ENCODE measurements around the gene RAB31.

Gene RAB31

DNA sequence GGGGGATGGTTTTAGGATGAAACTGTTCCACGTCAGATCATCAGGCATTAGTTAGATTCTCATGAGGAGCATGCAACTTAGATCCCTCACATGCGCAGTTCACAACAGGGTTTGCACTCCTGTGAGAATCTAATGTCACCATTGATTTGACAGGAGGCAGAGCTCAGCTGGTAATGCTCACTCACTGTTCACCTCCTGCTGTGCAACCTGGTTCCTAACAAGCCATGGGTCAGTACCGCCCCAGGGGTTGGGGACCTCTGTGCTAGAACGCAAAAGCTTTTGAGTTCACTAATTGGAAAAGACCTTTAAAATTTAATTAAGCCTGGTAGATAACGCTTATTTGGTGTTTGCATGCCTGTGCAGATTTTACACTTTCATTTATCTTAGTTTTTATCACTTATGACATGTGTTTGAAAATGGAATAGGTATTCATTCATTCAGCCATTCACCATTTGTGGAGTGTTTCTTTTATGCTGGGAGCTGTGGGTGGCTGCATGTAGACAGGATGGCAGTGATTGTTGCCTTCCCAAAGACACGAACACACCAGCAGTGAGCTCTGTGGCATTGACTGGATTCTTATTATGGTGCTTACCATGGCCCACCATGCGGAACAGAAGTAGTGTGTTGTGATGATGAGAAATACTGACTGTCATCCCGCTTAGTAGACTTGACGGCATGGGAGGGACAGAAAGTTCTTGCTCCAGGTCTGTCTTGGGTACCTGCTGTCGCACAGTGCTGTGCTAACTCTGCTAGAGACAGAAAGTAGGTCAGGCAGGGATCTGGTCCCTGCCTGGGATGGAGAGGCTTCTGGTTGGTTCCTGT is 6.4 kb downstream of the RAB31 start:
- no peak for DNase-seq (ENCODE audit: low read depth)

DNA sequence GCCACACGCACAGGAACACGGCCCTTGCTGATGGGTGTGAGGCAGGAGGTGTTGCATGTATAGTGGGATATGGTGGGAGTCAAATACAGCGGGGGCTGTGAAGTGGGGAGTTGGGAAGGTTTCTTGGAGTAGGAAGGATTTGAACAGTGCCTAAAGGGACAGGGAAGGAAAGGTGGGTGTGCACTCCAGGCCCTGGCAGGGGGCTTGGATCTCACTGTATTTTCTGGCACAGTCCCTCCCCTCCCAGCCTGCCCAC is 6.9 kb downstream of the RAB31 start:
- no peak for DNase-seq (ENCODE audit: low read depth)

DNA sequence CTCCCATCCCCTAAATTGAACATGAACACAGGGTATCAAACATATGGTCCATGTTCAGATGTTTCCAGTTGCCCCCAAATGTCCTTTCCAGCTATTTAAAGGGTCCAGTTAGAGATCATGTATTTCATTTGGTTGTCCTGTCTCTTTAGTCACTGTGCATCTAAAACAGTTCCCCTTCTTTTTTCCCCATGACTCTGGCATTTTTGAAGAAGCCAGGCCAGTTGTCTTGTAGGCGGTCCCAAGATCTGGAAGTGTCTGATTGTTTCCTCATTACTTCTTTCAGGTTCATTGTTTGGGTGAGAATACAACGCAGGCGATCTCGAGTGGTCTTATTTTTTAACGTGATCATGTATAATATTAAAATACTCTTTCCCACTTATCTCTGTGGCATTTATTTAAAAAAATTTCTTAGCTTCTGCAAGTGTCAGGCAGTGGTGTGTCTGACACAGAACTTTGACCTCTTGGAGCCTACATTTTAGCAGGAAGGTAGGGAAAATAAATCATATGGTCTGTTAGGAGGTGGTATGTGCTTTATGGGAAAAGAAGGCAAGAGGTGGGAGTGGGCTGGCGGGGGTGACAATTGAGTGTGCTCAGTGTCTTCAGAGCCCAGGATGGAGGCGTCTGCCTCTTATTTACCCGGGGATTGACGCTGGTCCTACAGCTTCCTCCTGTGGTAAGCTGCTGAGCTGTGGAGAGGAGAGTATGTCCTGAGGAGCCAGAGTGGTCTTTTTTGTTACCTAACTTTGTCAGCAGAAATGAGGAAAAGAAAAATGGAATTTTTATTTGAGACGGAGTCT is 8.1 kb downstream of the RAB31 start:
- DNase-seq (ENCODE audit: low read depth), result no peak

DNA sequence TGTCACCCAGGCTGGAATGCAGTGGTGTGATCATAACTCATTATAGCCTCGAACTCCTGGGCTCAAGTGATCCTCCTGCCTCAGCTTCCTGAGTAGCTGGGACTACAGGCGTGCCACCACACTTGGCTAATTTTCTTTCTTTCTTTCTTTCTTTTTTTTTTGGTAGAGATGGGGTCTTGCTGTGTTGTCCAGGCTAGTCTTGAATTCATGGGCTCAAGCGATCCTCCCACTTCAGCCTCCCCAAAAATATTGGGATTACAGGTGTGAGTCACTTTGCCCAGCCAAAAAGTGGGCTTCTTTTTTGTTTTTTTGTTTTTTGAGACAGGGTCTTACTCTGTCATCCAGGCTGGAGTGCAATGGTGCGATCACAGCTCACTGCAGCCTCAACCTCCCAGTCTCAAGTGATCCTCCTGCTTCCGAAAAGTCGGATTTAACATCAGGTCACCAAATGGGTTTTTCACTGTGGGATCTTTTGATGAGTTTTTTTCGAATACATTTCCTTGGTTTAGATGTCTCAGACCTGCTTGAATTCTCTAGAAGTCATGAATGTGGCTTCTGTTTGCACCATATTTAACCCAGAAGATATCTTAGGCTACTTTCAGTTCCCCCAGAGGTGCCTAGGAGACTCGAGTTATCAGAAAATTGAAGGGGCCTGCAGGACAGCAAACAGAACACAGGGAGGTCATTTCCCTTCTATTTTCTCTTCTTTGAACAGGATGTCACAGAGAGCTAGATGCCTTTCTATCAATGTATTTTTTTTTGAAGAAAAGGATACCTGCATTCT is 8.9 kb downstream of the RAB31 start:
- DNase-seq (ENCODE audit: low read depth), result no peak

DNA sequence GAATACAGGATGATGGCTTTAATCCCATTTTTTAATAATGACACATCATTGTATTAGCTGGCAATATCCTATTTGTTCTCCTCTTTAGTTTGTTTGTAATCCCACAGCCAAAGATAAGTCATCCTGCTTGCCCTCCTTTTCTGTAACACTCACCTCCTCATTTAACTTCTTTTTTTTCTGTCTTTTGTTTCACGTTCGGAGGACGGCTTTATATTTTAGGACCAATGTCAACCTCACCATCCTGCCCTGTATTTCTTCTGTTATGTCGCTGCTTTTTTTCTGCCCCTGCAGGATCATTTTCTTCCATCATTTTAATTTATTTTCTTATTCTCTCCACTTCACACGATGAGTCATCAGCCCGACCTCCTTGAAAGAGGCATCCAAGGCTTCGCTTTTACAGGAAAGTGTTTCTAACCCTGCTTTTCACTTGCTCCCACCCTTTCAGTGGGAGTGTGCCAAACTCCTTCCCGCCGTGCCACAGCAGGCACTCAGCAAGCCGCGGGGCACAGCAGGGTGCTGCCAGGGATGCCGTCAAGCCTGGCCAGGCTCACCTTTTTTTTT is 11.4 kb downstream of the RAB31 start:
- no peak for DNase-seq (ENCODE audit: low read depth)

DNA sequence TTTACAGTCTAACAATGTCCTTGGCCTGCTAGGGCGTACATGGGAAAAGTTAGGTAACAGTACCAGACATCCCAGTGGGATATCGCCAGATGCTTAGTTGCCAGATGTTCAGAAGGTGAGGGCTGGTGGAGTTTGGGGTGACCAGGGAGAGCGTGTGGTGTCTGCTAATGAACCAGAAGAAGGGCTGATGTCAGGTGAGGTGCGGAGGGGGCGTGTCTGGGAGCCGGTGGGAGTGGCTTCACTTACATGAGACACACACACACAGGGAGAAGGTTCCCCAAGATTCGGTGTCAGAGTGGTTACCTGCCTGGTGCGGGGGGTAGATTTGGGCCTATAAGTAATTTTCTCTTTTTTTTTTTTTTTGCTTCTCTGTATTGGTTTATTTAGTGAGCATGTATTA is 12.2 kb downstream of the RAB31 start:
- no peak for DNase-seq (ENCODE audit: low read depth)

DNA sequence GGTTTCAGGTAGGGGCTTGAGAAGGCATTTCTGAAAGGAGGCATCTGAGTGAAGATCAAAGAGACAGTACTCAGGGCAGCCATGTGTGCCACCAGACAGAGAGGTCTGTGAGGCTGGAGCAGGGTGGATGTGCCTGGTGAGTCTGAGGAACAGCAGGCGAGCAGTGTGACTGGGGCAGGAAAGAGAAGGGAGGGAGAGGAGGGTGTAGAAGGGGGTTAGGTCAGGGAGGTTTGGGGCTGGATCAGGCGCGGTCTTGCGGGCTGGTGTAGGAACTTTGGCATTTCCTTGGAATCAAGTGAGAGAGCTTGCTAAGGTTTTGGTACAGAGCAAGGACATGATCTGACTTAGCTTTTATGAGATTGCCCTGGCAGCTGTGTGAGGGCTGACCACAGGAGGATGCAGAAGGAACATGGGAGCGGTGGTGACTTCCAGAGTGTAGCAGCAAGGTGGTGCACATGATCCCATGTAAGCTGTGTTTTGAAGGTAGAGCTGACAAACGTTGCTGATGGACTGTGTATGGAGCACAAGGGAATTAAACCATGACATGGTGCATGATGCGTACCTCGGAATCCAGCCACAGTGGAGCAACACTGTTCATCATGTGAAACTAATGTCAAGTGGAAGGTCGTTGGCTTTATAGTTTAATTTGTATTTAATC is 13.9 kb downstream of the RAB31 start:
- no peak for DNase-seq (ENCODE audit: low read depth)

DNA sequence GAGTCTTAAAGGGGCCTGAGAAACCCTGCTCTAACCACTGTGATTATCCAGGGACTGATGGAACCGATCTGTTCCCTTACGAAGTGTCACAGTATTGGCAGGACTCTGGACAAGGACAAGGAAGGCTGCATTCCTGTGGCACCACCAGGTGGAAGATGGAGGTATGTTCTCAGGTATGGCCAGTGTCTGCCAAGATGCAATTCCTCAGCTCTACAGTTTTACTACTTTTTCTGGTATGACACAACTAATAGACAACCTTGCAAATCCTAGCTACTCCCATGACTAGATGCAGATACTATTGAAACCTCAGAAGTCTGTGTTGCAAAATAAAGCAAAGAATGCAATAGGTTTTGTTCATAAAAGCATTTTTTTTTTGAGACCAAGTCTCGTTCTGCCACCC is 14.6 kb downstream of the RAB31 start:
- no peak for DNase-seq (ENCODE audit: low read depth)

DNA sequence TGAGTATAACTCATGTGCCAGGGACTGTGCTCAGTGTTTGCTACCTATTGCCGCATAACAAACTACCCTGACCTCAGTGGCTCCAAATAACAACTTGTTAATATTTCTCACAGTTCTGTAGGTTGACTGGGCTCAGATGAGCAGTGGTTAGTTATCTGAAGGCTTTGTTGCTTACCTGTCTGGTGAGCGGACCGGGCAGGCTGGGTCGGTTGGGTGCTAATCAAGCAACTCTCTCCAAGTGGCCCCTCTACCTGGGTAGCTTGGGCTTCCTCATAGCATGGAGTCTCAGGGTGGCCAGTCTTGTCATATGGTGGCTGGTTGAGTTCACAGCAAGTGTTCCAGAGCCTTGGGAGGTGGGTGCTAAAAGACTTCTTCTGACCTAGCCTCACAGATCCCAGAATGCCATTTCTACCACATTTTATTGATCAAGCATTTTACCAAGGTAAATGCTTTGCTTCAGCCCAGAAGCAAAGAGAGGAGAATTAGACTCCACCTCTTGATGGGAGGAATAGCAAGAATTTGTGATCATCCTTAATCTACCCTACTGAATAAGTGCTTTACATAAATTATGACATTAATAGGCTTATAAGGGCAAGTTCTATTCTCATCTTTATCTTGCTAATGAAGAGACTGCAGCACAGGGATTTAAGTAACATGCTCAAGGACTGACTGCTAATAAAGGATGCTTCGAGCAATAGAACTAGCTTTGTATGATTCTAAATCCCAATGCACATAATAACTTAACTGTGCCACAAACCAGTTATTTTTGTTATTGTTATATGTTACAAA is 16.9 kb downstream of the RAB31 start:
- no peak for DNase-seq (ENCODE audit: low read depth)

DNA sequence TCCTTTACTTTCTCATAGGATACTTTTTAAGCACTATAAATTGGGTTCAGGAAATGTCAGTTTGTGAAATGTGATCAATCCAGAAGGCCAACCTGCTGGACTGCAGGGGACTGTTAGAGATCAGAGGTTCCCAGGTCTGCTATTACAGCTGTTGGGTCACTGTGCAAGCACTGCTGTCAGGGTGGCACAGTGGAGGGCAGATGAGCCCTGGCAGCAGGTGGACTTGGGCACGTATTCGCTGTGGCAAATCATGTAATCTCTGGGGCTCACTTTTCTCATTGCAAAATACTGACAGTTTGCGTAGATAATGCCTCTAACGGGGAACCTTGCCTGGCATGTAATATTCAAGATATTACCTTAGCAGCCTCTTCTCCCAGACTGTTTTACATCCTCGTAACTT is 18.1 kb downstream of the RAB31 start:
- DNase-seq (ENCODE audit: low read depth), result no peak

DNA sequence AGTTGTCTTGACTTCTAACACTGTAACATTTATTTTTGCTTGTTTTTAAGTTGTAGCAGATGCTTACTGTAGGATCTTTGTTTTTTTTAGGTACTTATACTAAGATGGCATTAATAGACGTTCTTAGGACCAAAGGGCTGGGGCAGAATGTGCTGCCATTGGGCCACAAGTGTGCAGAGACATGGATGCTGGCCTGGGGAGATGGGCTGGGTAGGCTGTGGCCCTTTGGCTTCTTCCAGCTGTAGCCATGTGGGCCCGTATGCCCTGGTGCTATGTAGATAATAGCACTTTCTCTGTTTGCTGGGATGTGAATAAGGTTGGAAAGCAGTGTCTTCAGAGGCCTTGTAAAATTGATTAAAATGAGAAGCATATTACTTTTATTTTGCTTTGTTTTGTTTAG is 18.8 kb downstream of the RAB31 start:
- no peak for DNase-seq (ENCODE audit: low read depth)

DNA sequence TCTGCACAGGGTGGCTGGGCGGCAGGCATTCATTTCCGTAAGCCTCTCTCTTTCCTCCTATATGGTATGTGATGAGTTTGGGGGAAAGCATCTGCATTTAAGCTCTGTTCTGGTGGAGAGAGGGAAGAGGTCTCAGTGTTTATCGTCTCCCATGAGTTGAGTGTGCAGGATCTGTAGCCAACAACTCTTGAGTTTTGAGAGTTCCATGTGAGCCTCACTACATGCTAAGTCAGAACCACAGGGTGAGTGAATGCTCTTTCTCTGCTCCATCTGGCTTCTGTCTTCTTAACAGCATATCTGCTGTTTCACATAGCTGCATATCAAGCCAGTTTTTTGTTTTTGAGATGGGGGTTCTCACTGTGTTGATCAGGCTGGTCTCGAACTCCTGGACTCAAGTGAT is 22.7 kb downstream of the RAB31 start:
- no peak for DNase-seq (ENCODE audit: low read depth)

DNA sequence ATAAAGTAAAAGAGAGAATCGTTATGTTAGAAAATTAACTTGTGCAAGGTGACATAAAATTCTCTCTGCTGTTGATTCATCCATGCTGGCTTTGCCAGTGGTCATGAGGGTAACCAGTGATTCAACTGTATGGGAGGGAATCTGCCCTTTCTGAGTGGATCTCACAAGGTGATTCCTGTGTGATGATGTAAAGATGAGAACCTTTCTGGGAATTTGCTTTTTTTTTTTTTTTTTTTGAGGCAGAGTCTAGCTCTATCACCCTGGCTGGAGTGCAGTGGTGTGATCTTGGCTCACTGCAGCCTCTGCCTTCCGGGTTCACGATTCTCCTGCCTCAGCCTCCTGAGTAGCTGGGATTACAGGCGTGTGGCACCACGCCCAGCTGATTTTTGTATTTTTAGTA is 23.3 kb downstream of the RAB31 start:
- peak; percentile 66 for DNase-seq (ENCODE audit: low read depth)

DNA sequence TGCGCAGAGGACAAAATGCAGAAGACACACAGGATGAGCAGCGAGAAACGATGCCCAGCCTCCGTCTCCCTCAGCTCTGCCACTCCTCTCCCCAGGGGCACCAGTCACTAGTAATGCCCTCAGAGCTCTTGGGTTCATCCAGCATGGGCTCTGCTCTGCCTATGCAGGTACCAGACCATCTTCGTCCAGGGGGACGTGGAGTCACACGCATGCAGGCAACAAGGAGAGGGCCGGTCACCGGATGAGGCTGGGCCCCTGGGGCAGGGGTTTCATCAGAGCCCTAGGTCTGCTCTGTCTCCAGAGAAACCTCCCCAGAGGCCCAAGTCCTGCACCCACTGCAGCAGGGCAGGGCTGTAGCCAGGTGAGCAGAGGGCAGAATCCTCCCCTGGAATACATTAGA is 23.9 kb downstream of the RAB31 start:
- no peak for DNase-seq (ENCODE audit: low read depth)

DNA sequence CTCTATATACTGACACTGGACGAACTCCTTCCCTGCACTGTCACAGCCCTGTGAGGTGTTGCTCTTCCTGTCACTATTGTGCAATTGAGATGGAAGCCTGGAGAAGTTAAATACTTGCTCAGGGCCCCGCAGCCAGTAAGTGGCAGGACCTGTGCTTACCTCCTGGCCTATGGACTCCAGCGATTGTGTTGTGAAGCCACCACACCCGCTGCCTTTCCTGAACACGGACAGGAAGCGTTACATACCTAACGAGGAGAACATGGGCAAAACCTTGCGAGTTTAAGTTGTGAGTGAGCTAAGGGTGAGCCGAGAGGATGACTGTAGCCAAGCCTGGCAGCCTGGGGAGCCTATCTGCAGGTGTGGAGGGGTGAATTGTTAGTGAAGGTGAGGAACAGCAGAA is 26.1 kb downstream of the RAB31 start:
- no peak for DNase-seq (ENCODE audit: low read depth)

DNA sequence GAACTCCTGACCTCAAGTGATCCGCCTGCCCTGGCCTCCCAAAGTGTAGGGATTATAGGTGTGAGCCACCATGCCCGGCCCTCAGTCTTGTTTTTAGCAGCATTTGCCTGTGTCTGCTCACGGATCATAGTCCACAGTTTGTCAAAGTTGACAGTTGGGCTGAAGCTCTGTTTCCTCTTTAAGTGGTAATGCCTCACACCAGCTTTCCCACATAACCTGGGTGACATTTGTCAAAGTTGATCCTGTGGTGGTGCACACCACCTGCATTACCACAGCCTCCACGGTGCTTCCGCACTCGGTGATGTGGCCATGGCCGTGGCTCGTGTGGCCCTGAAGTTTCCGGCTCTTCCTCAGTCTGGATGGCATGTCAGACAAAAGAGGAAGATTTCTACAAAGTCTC is 27.1 kb downstream of the RAB31 start:
- DNase-seq (ENCODE audit: low read depth), result no peak

DNA sequence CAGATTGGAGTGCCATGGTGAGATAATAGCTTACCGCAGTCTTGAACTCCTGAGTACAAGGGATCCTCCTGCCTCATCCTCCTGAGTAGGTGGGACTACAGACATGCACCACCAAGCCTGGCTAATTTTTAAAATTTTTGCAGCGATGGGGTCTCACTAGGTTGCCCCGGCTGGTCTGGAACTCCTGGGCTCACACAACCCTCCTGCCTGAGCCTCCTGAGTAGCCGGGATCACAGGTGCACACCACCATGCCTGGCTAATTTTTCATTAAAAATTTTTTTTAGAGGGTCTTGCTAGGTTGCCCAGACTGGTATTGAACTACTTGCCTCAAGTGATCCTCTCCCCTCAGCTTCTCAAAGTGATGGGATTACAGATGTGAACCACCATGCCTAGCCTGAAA is 27.8 kb downstream of the RAB31 start:
- DNase-seq (ENCODE audit: low read depth), result no peak

DNA sequence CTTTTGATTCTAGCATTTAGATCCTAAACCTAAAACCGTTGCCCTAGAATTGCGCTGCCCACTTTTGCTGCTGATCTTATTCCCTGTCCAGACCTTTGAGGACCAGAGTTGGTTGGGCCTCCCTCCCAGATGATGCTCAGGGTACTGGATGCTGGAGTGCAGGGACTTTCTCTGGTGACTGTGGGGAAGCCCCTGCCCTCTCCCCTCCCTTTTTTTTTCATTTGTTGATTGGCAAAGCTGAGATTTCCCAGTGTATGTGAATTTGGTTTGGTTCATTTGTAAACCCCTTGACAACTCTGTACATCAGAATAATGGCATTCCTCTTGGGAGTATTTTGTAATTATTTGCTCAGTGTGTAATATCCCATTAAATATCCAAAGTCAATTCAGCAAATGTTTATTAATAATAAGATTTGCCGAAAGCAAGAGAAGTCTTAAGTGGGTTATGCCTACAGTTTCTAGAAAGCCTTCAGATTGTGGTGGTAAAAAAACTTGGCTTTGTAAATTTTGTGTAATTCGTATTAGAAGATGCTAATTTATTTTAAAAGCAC is 28.3 kb downstream of the RAB31 start:
- DNase-seq (ENCODE audit: low read depth), result no peak

DNA sequence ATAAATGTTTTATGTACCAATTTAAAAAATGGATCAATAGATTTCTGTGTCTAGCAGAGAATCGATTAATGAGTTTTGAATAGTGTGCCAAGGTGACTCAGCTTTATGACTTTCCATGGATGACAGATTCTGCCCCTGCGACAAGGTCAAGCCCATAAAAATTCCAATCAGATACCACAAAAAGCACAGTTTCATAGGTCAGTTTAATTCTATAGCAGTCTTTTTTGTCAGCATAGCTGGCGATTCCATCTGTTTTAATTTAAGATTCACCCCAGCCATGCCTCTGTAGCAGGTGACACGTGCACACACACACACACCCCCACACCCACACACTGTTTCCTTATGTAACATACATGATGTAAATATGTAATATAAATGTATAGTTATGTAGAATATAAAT is 28.9 kb downstream of the RAB31 start:
- DNase-seq (ENCODE audit: low read depth), result no peak

DNA sequence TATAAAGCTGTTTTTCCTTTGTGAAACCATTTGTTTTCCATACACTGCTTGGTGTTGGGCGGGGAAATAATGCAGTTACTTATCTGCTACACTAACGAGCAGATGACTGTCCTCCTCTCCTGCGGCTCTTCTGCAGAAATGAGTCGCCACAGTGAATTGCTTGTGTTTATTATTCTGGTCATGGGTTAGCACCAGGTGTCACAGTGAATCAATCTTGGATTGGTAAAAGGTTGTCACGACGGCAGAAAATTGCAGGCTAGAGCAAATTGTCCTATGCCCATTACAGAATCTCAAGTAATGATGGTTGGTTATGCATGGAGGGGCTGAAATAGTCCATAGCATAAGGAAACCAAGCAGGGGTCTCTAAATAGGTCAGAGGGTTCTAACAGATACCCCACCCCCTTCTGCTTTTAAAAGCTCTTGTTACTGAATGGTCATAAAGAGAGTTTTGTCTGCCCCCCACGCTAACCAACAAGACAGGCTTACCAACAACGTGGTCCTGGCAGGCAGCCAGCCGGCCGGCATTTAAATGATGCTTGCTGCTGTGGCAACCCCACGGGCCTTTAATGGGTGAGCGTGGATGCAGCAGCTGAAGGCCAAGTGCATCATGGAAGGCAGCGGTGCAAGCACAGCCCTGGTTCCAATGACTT is 29.5 kb downstream of the RAB31 start:
- no peak for DNase-seq (ENCODE audit: low read depth)

Measured in non-pigmented ciliary epithelial cell (primary cell).